Transverse colon (tissue), 3 donors: ENCODE measurements around the gene FKBP9.

Source experiments
- CTCF ChIP-seq, 5 experiments: fragments of 200-600 bp in 3 of 5; fragments of 450-650 bp in 2 of 5; sonication (generic) in 3 of 5; IDR thresholded peaks; 1 replicate in 2 of 5; 2 replicates in 3 of 5; pipeline ENCODE4 v1.5.1; 2016 to 2017; ENCODE audit warnings: antibody characterized with exemption in 5 of 5, inconsistent platforms in 3 of 5, mild to moderate bottlenecking in 2 of 5, moderate library complexity in 1 of 5
- POLR2A ChIP-seq: fragments of 450-650 bp; IDR thresholded peaks from one replicate; pipeline ENCODE4 v1.6.1; 2016; ENCODE audit warnings: antibody characterized with exemption, mild to moderate bottlenecking, moderate library complexity

DNA sequence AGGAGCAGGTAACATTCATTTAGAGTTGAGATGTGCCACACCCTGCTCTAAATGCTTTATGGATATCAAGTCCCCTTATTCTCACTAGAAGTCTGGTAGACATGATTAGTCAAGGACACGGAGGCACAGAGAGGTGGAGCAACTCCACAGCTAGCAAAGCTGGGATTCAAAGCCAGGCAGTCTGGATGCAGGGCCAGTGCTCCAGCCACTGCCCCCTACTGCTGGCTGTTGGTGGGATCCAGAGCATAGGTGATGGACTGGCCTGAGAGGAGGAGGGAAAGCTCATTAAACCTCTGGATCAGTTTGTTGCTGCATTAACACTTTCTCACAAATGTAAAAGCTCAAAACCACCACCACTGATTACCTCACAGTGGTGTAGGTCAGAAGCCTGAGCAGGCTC is 43.1 kb upstream of the FKBP9 start:
- TF ChIP-seq CTCF (IDR thresholded peaks at IDR 0.05) (no peak), POLR2A (no peak)
